DND-41 (cell line): ENCODE measurements around the gene TLCD3B.
A peak's percentile ranks its signal among the peaks of the same experiment; 100 is the strongest.

ENCODE experiments used
- ATAC-seq: fragments of 200-7000 bp; cut with Tn5 transposase; 3 replicates; pipeline ENCODE4 v1.9.1; 2021; ENCODE audit warnings: low read depth; ENCODE audit not compliant: insufficient read depth
- DNase-seq: peaks from one replicate; pipeline ENCODE4 v3.0.0-alpha.2; 2020
- H2AFZ ChIP-seq: 2 replicates; pipeline ENCODE4 v1.6.0; 2012; ENCODE audit warnings: low read depth, low read length
- H3K27ac ChIP-seq: 2 replicates; pipeline ENCODE4 v1.5.1; 2012; ENCODE audit warnings: low read length, inconsistent platforms
- H3K27me3 ChIP-seq: fragments of 200-600 bp; sonication (generic); 2 replicates; pipeline ENCODE4 v1.6.0; 2012; ENCODE audit warnings: low read length, mild to moderate bottlenecking, inconsistent platforms; ENCODE audit not compliant: insufficient read depth, poor library complexity
- H3K36me3 ChIP-seq: 2 replicates; pipeline ENCODE4 v1.5.1; 2012; ENCODE audit warnings: low read length, inconsistent platforms; ENCODE audit not compliant: insufficient read depth
- H3K4me1 ChIP-seq: 2 replicates; pipeline ENCODE4 v1.5.1; 2012; ENCODE audit warnings: mild to moderate bottlenecking, low read length; ENCODE audit not compliant: insufficient read depth
- H3K4me2 ChIP-seq: 2 replicates; pipeline ENCODE4 v1.6.0; 2012; ENCODE audit warnings: mild to moderate bottlenecking, moderate library complexity, low read length, inconsistent platforms; ENCODE audit not compliant: insufficient read depth
- H3K4me3 ChIP-seq, 2 experiments: fragments of 200-600 bp in 1 of 2; shearing (Covaris generic) in 1 of 2; 2 replicates each; pipeline ENCODE4 v1.5.1; 2012 to 2016; ENCODE audit warnings: inconsistent platforms in 2 of 2, low read length in 2 of 2, mild to moderate bottlenecking in 2 of 2, low read depth in 1 of 2, moderate library complexity in 1 of 2
- H3K79me2 ChIP-seq: 2 replicates; pipeline ENCODE4 v1.6.0; 2012; ENCODE audit warnings: low read length, inconsistent platforms; ENCODE audit not compliant: insufficient read depth
- H3K9ac ChIP-seq: 2 replicates; pipeline ENCODE4 v1.6.0; 2012; ENCODE audit warnings: low read depth, mild to moderate bottlenecking, inconsistent platforms, low read length, moderate library complexity
- H3K9me3 ChIP-seq: 2 replicates; pipeline ENCODE4 v1.5.1; 2012; ENCODE audit warnings: low read length, moderate library complexity, mild to moderate bottlenecking, inconsistent platforms; ENCODE audit not compliant: insufficient read depth, severe bottlenecking
- H4K20me1 ChIP-seq: 2 replicates; pipeline ENCODE4 v1.6.0; 2012; ENCODE audit warnings: low read length; ENCODE audit not compliant: insufficient read depth
- EZH2 ChIP-seq: IDR thresholded peaks from 3 replicates; pipeline ENCODE4 v1.6.1; 2012; ENCODE audit warnings: borderline replicate concordance, low read depth, mild to moderate bottlenecking, moderate library complexity, low read length, inconsistent platforms; ENCODE audit not compliant: severe bottlenecking
- TF ChIP-seq, protein P1 (sequence below): IDR thresholded peaks from 2 replicates; pipeline ENCODE4 v1.5.1; 2012; ENCODE audit warnings: borderline replicate concordance, low read length, moderate library complexity, mild to moderate bottlenecking; ENCODE audit not compliant: poor library complexity, severe bottlenecking; ENCODE audit errors: extremely low read depth

Gene TLCD3B

GRCh38 chr16:30053376-30054015 lies 22.4 kb upstream of the TLCD3B start:
- peak overlapping the region; percentile 83 for H3K9ac ChIP-seq
- H3K4me2 ChIP-seq: peak overlapping the region; percentile 97
- H3K4me1 ChIP-seq: peaks cover 32% of the 10 kb centered on the region
- peak overlapping the region; percentile 85 for H3K27ac ChIP-seq
- no peaks in the 10 kb centered on the region; the same call in 1 of the 2 replicates for H3K36me3 ChIP-seq
- H4K20me1 ChIP-seq: no peaks in the 10 kb centered on the region
- H3K79me2 ChIP-seq: peaks cover 18% of the 10 kb centered on the region
- H2AFZ ChIP-seq: peak overlapping the region; percentile 92
- no peaks in the 10 kb centered on the region for H3K9me3 ChIP-seq
- peak; percentile 26 for ATAC-seq
- H3K27me3 ChIP-seq: no peaks in the 10 kb centered on the region
- peak overlapping the region; percentile 81 to 87 for H3K4me3 ChIP-seq
- TF ChIP-seq, protein P1, sequence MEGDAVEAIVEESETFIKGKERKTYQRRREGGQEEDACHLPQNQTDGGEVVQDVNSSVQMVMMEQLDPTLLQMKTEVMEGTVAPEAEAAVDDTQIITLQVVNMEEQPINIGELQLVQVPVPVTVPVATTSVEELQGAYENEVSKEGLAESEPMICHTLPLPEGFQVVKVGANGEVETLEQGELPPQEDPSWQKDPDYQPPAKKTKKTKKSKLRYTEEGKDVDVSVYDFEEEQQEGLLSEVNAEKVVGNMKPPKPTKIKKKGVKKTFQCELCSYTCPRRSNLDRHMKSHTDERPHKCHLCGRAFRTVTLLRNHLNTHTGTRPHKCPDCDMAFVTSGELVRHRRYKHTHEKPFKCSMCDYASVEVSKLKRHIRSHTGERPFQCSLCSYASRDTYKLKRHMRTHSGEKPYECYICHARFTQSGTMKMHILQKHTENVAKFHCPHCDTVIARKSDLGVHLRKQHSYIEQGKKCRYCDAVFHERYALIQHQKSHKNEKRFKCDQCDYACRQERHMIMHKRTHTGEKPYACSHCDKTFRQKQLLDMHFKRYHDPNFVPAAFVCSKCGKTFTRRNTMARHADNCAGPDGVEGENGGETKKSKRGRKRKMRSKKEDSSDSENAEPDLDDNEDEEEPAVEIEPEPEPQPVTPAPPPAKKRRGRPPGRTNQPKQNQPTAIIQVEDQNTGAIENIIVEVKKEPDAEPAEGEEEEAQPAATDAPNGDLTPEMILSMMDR: no peak
- no peak for TF ChIP-seq EZH2
- DNase-seq: no peak

GRCh38 chr16:30052671-30053372 lies 21.8 kb upstream of the TLCD3B start:
- Histone ChIP-seq H3K79me2 (peaks cover 18% of the 10 kb centered on the region), H3K4me2 (peak overlapping the region; percentile 97), H2AFZ (peak overlapping the region; percentile 92), H3K4me3 (peak overlapping the region; percentile 81 to 87), H3K27me3 (no peaks in the 10 kb centered on the region), H3K9me3 (no peaks in the 10 kb centered on the region), H3K27ac (peak overlapping the region; percentile 85), H3K4me1 (peaks cover 32% of the 10 kb centered on the region), H4K20me1 (no peaks in the 10 kb centered on the region), H3K36me3 (no peaks in the 10 kb centered on the region; the same call in 1 of the 2 replicates), H3K9ac (peak overlapping the region; percentile 83)
- no peak for TF ChIP-seq EZH2
- TF ChIP-seq, protein P1: no peak
- peak; percentile 93 for DNase-seq
- ATAC-seq: peak; percentile 84

- H3K27ac ChIP-seq: peak overlapping the region; percentile 51
- ATAC-seq (no peak), DNase-seq (no peak)
- H3K27me3 ChIP-seq: no peaks in the 10 kb centered on the region
- peak overlapping the region; percentile 83 for H3K9ac ChIP-seq
- peaks cover 32% of the 10 kb centered on the region for H3K4me1 ChIP-seq
- H2AFZ ChIP-seq: no peak overlapping the region
- H3K79me2 ChIP-seq: peaks cover 18% of the 10 kb centered on the region
- no peaks in the 10 kb centered on the region; the same call in 1 of the 2 replicates for H3K36me3 ChIP-seq
- no peaks in the 10 kb centered on the region for H3K9me3 ChIP-seq
- H3K4me2 ChIP-seq: peak overlapping the region; percentile 97
- TF ChIP-seq EZH2: no peak
- TF ChIP-seq, protein P1: no peak
- H4K20me1 ChIP-seq: no peaks in the 10 kb centered on the region
- peak overlapping the region in 1 of 2 experiments; percentile 87; a peak in 2 of 4 replicates for H3K4me3 ChIP-seq
These were observed 20.4 kb upstream of the TLCD3B start for GRCh38 chr16:30051518-30051917.
